Mucosa of gallbladder (tissue), 1 donor: ENCODE results near the gene GOLGA6L26. TPM values are rescaled to one million over a fixed set of nuclear protein-coding genes. Genes with fewer than 3 reads are reported as not detected.

Experiments used
- total RNA-seq: library from RNA; stranded (reverse); gene quantifications from one replicate; pipeline ENCODE4 v1.2.1, GENCODE V29; 2021
- donor health status: DM: no; HTN: no; CAD: no.

The GOLGA6L26 gene
- total RNA-seq, 1 donor from 2014 or later, result not detected

Other genes with a start within 250 kb of the GOLGA6L26 start
- gene GOLGA6L1, start 197.4 kb downstream of the GOLGA6L26 start, total RNA-seq, result not detected
- 0.29 TPM for gene GOLGA8S, start 20.6 kb upstream of the GOLGA6L26 start, total RNA-seq
- gene GOLGA6L2, start 113.0 kb upstream of the GOLGA6L26 start, total RNA-seq, result not detected
- gene MKRN3, start 231.5 kb upstream of the GOLGA6L26 start, total RNA-seq, result not detected